HepG2 (cell line): Measurements from ENCODE around the gene IGF2. TPM values are rescaled to one million over a fixed set of nuclear protein-coding genes. Genes with fewer than 3 reads are reported as not detected.

Source experiments
- ATAC-seq: fragments of 200-7000 bp; cut with Tn5 transposase; 3 replicates; pipeline ENCODE4 v1.9.1; 2020; ENCODE audit warnings: mild to moderate bottlenecking, moderate library complexity
- BruUV-seq: library from RNA; stranded (reverse); fragments of 400-500 nt; replicated peaks from 2 replicates; lab custom pipeline; 2021; lab: Mats Ljungman, UMichigan
- CTCF ChIA-PET: fragments of 300-600 bp; formaldehyde crosslinking; extraction: SDS; loops from one replicate; lab custom pipeline; 2021; ENCODE audit warnings: low total read pairs, inconsistent platforms, low intra/inter-chr PET ratio; lab: Yijun Ruan, JAX
- POLR2A ChIA-PET: fragments of 350-600 bp; sonication (Branson Sonifier 250); formaldehyde crosslinking; loops from one replicate; lab custom pipeline; 2020; ENCODE audit warnings: antibody characterized with exemption, inconsistent platforms; lab: Yijun Ruan, JAX
- DNase-seq: peaks from one replicate; pipeline ENCODE4 v3.0.0-alpha.2; 2015; ENCODE audit warnings: low spot score
- FAIRE-seq: peaks from 3 replicates; lab custom pipeline; 2011; peaks lifted over from hg19 to GRCh38; lab: Jason Lieb, UNC
- H2AFZ ChIP-seq: one replicate; pipeline ENCODE4 v1.6.1; 2011; ENCODE audit warnings: low read length, inconsistent platforms
- H3K27ac ChIP-seq: fragments of 300-600 bp; 3 replicates; pipeline ENCODE4 v1.8.0; 2011; ENCODE audit warnings: mixed run types, mild to moderate bottlenecking, mixed read lengths, low read length, inconsistent platforms; ENCODE audit not compliant: insufficient read depth; ENCODE audit errors: extremely low read length
- H3K27me3 ChIP-seq, 2 experiments: fragments of 200-600 bp in 1 of 2; 2 replicates in 1 of 2; 3 replicates in 1 of 2; pipeline versions ENCODE4 v1.6.0 to v1.8.0; 2011; ENCODE audit warnings: low read length in 2 of 2, mild to moderate bottlenecking in 2 of 2, moderate library complexity in 2 of 2, inconsistent platforms in 1 of 2; ENCODE audit not compliant: insufficient read depth in 2 of 2, control insufficient read depth in 1 of 2
- H3K36me3 ChIP-seq, 2 experiments: fragments of 200-600 bp in 1 of 2; replicated peaks in 1 of 2; 2 replicates in 1 of 2; 3 replicates in 1 of 2; pipeline versions ENCODE4 v1.5.1 to v1.8.0; 2011; ENCODE audit warnings: low read length in 2 of 2, inconsistent platforms in 1 of 2; ENCODE audit not compliant: insufficient read depth in 2 of 2, control insufficient read depth in 1 of 2
- H3K4me1 ChIP-seq: 2 replicates; pipeline ENCODE4 v1.5.1; 2012; ENCODE audit warnings: low read length, inconsistent platforms; ENCODE audit not compliant: insufficient read depth
- H3K4me2 ChIP-seq: 2 replicates; pipeline ENCODE4 v1.6.0; 2011; ENCODE audit warnings: low read depth, low read length, inconsistent platforms
- H3K4me3 ChIP-seq, 3 experiments: fragments of 200-600 bp in 1 of 3; sonication (generic), shearing (Covaris generic) in 1 of 3; replicated peaks in 1 of 3; 2 replicates each; pipeline ENCODE4 v1.5.1; 2011 to 2016; ENCODE audit warnings: low read length in 3 of 3, inconsistent platforms in 2 of 3, low read depth in 2 of 3, mild to moderate bottlenecking in 2 of 3, control low read depth in 1 of 3, mixed read lengths in 1 of 3; ENCODE audit not compliant: insufficient read depth in 1 of 3
- H3K79me2 ChIP-seq: one replicate; pipeline ENCODE4 v1.6.1; 2011; ENCODE audit warnings: low read length, inconsistent platforms; ENCODE audit not compliant: insufficient read depth
- H3K9ac ChIP-seq: 2 replicates; pipeline ENCODE4 v1.6.0; 2011; ENCODE audit warnings: mild to moderate bottlenecking, low read depth, low read length, inconsistent platforms; ENCODE audit not compliant: insufficient read depth
- H3K9me3 ChIP-seq: 2 replicates; pipeline ENCODE4 v1.5.1; 2012; ENCODE audit warnings: mild to moderate bottlenecking, low read length
- H4K20me1 ChIP-seq: 2 replicates; pipeline ENCODE4 v1.6.0; 2011; ENCODE audit warnings: inconsistent platforms, mild to moderate bottlenecking, low read length, moderate library complexity; ENCODE audit not compliant: insufficient read depth
- AGO2 ChIP-seq: fragments of 200-400 bp; formaldehyde crosslinking; optimal IDR thresholded peaks from 2 replicates; pipeline ENCODE3; 2017; ENCODE audit warnings: mild to moderate bottlenecking, low read depth, low read length, moderate library complexity
- ARID3A ChIP-seq: IDR thresholded peaks from 2 replicates; pipeline ENCODE4 v1.6.1; 2012; ENCODE audit warnings: low read depth, low read length, improper control_type of control experiment
- BORCS8-MEF2B ChIP-seq: sonication (generic); formaldehyde crosslinking; IDR thresholded peaks from 2 replicates; pipeline ENCODE4 v1.8.0; 2022; ENCODE audit warnings: mild to moderate bottlenecking, missing genetic modification reagents
- CENPT ChIP-seq: sonication (generic); formaldehyde crosslinking; IDR thresholded peaks from 2 replicates; pipeline ENCODE4 v1.8.0; 2022; ENCODE audit warnings: low read depth, mild to moderate bottlenecking, moderate library complexity, missing genetic modification reagents
- HNF4A ChIP-seq: sonication (generic); formaldehyde crosslinking; IDR thresholded peaks from 2 replicates; pipeline ENCODE4 v1.4.0; 2020; ENCODE audit warnings: missing genetic modification reagents
- ISX ChIP-seq: sonication (generic); formaldehyde crosslinking; conservative IDR thresholded peaks from 2 replicates; pipeline ENCODE4 v1.5.0; 2020; ENCODE audit warnings: missing genetic modification reagents
- MATR3 ChIP-seq: sonication (generic); formaldehyde crosslinking; IDR thresholded peaks from 2 replicates; pipeline ENCODE4 v1.4.0; 2020; ENCODE audit warnings: missing genetic modification reagents
- NKX3-1 ChIP-seq: sonication (generic); formaldehyde crosslinking; IDR thresholded peaks from 2 replicates; pipeline ENCODE4 v1.5.0; 2020; ENCODE audit warnings: missing genetic modification reagents
- POLR2A ChIP-seq, 2 experiments: IDR thresholded peaks; 2 replicates each; pipeline ENCODE4 v1.6.1; 2011; ENCODE audit warnings: low read depth in 2 of 2, low read length in 2 of 2, mild to moderate bottlenecking in 1 of 2, moderate library complexity in 1 of 2; ENCODE audit not compliant: insufficient read depth in 1 of 2
- RBM39 ChIP-seq: fragments of 200-400 bp; formaldehyde crosslinking; IDR thresholded peaks from one replicate; pipeline ENCODE4 v1.6.1; 2018; ENCODE audit warnings: antibody characterized with exemption, mild to moderate bottlenecking, low read depth, low read length; ENCODE audit not compliant: poor library complexity, severe bottlenecking
- SKIL ChIP-seq: sonication (generic); formaldehyde crosslinking; IDR thresholded peaks from 2 replicates; pipeline ENCODE4 v1.8.0; 2022; ENCODE audit warnings: missing genetic modification reagents, mild to moderate bottlenecking, moderate library complexity, borderline replicate concordance
- ZFP37 ChIP-seq: sonication (generic); formaldehyde crosslinking; IDR thresholded peaks from 2 replicates; pipeline ENCODE4 v1.4.0; 2020; ENCODE audit warnings: missing genetic modification reagents, borderline replicate concordance
- ZNF138 ChIP-seq: sonication (generic); formaldehyde crosslinking; IDR thresholded peaks from 2 replicates; pipeline ENCODE4 v1.5.0; 2020; ENCODE audit warnings: mild to moderate bottlenecking, low read depth, missing genetic modification reagents
- ZNF251 ChIP-seq: sonication (generic); formaldehyde crosslinking; IDR thresholded peaks from 2 replicates; pipeline ENCODE4 v1.9.0; 2021; ENCODE audit warnings: mild to moderate bottlenecking, missing genetic modification reagents
- ZNF292 ChIP-seq: sonication (generic); formaldehyde crosslinking; IDR thresholded peaks from 2 replicates; pipeline ENCODE4 v1.8.1; 2022; ENCODE audit warnings: mild to moderate bottlenecking, low read depth, missing genetic modification reagents, borderline replicate concordance
- ZNF44 ChIP-seq: sonication (generic); formaldehyde crosslinking; IDR thresholded peaks from 2 replicates; pipeline ENCODE4 v1.5.1; 2020; ENCODE audit warnings: mild to moderate bottlenecking, missing genetic modification reagents
- ZNF776 ChIP-seq: sonication (generic); formaldehyde crosslinking; IDR thresholded peaks from 2 replicates; pipeline ENCODE4 v1.4.0; 2020; ENCODE audit warnings: mild to moderate bottlenecking, missing genetic modification reagents
- ZNF879 ChIP-seq: sonication (generic); formaldehyde crosslinking; IDR thresholded peaks from 2 replicates; pipeline ENCODE4 v1.8.1; 2023; ENCODE audit warnings: missing genetic modification reagents
- WGBS: methylation state at CpG from one replicate; pipeline ENCODE4 v1.1.6; 2017; ENCODE audit warnings: low lambda C conversion rate; 5-methylcytosine and 5-hydroxymethylcytosine counted together
- in situ Hi-C: cut with HindIII; loops from 2 replicates; pipeline ENCODE4 v1.10.0; 2017; ENCODE audit warnings: low pct_unique_long_range_greater_than_20kb; ENCODE audit not compliant: extremely low pct_ligation_motif_present
- intact Hi-C: fragments of 100-400 bp; cut with micrococcal nuclease; formaldehyde crosslinking; loops from one replicate; pipeline ENCODE4 v1.10.0; 2022; ENCODE audit not compliant: unreplicated experiment
- polyA plus RNA-seq, 8 experiments: library from polyadenylated mRNA; depleted of rRNA in 3 of 8; stranded (reverse) in 7 of 8; unstranded in 1 of 8; fragments of >200 nt; fragmentation: Illumina TruSeq in 4 of 8; extraction: Trizol in 4 of 8; gene quantifications; 2 replicates each; pipeline versions ENCODE4 v1.2.1 to v1.2.3, GENCODE V29; 2011 to 2016; ENCODE audit warnings: low read depth in 4 of 8, missing spikeins in 1 of 8, mixed read lengths in 1 of 8; ENCODE audit not compliant: insufficient read depth in 1 of 8
- total RNA-seq, 5 experiments: library from RNA; depleted of rRNA; stranded (reverse); fragments of >200 nt; fragmentation: Illumina TruSeq; extraction: Trizol; gene quantifications; 2 replicates each; pipeline ENCODE4 v1.2.3, GENCODE V29; 2016; ENCODE audit warnings: low read depth in 1 of 5
- TF ChIP-seq, protein P1 (sequence below): sonication (generic); formaldehyde crosslinking; IDR thresholded peaks from 2 replicates; pipeline ENCODE4 v1.8.0; 2022; ENCODE audit warnings: missing genetic modification reagents, low read depth, mild to moderate bottlenecking, borderline replicate concordance
- TF ChIP-seq, protein P2 (sequence below): sonication (generic); formaldehyde crosslinking; IDR thresholded peaks from 2 replicates; pipeline ENCODE4 v1.8.1; 2023; ENCODE audit warnings: mild to moderate bottlenecking, moderate library complexity, missing genetic modification reagents

IGF2 gene
- total and polyA plus RNA-seq, 2 of the 13 experiments (the other 11 are each of a cell fraction or from before 2014, with no cell fraction given) = 79.1 to 254 TPM

- ATAC-seq (no peak), FAIRE-seq (no peak), DNase-seq (no peak)
- Histone ChIP-seq H2AFZ (no peak overlapping the region), H3K27me3 (peaks cover 0 to 17% of the 10 kb centered on the region in 2 experiments; a peak in 3 of 5 replicates), H3K9me3 (no peaks in the 10 kb centered on the region), H3K79me2 (peaks cover 17% of the 10 kb centered on the region), H4K20me1 (peaks cover 65% of the 10 kb centered on the region), H3K4me3 (peak overlapping the region; percentile 72 to 84 (median 80)), H3K9ac (peak overlapping the region; percentile 72), H3K4me2 (peak overlapping the region; percentile 75), H3K36me3 (peaks cover 23 to 40% of the 10 kb centered on the region in 2 experiments; a peak in 4 of 5 replicates), H3K27ac (peak overlapping the region; percentile 80), H3K4me1 (peaks cover 40% of the 10 kb centered on the region)
- in situ Hi-C loops = no loop called here
- no TSS peak for BruUV-seq
- ChIA-PET POLR2A (interaction anchor here (0.7 to 6.5 kb wide), 22 partner anchors 7 to 442 kb away, joined by 3 to 108 read pairs (median 4); partner anchors contain the start of gene MRPL23), CTCF (no interaction called here)
- 39% methylated on average over 17 of the region's 24 CpGs for WGBS
- intact Hi-C loops = no loop called here
- TF ChIP-seq ZFP37 = no peak
- TF ChIP-seq ZNF292 (CRISPR knock-in tag) = no peak
- peak; percentile 89 for TF ChIP-seq AGO2
- peak; percentile 81 for TF ChIP-seq RBM39
- TF ChIP-seq SKIL (CRISPR knock-in tag) = peak; percentile 16; the same call in 1 of the 2 replicates
- TF ChIP-seq, protein P1, sequence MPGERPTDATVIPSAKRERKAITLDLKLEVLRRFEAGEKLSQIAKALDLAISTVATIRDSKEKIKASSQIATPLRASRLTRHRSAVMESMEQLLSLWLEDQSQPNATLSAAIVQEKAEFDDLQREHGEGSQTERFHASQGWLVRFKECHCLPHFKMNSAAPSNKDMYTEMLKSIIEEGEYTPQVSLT = no peak
- no peak for TF ChIP-seq HNF4A
- no peak for TF ChIP-seq ARID3A
- no peak for TF ChIP-seq ZNF776 (CRISPR knock-in tag)
- TF ChIP-seq ISX (CRISPR knock-in tag) = no peak
- TF ChIP-seq MATR3 (CRISPR knock-in tag) = no peak
- TF ChIP-seq ZNF138 (CRISPR knock-in tag) = no peak
- no peak for TF ChIP-seq NKX3-1 (CRISPR knock-in tag)
- no peak; the same call in 1 of the 2 replicates for TF ChIP-seq ZNF44 (CRISPR knock-in tag)
- TF ChIP-seq CENPT (CRISPR knock-in tag) = no peak
- TF ChIP-seq BORCS8-MEF2B = no peak
- TF ChIP-seq ZNF251 = no peak
- no peak for TF ChIP-seq ZNF879
- TF ChIP-seq, protein P2, sequence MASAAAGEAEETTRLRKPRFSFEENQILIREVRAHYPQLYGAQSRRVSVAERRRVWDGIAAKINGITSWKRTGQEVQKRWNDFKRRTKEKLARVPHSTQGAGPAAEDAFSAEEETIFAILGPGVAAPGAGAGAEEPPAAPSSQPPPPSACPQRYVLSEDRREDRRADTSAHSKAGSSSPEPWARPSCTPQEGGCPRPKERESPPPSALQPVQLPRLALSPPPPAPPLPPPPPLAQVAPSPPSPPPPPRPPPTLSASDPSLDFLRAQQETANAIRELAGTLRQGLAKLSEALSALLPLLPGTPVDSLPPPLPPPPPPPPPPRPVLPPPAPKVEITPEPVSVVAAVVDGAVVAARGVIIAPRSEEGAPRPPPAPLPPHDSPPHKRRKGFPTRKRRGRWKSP (CRISPR knock-in tag) = peak; percentile 16; the same call in 1 of the 2 replicates
- TF ChIP-seq POLR2A (IDR thresholded peaks at IDR 0.05; ENCODE audit: insufficient read depth in 1 of 2, low read depth in 2 of 2, low read length in 2 of 2) = no peak
Measured at GRCh38 chr11:2136209-2136951, 2.8 kb downstream of the IGF2 start.
